HepG2 (cell line): ENCODE results near the gene HRG. TPM values are rescaled to one million over a fixed set of nuclear protein-coding genes. Genes with fewer than 3 reads are reported as not detected.
A peak's percentile ranks its signal among the peaks of the same experiment; 100 is the strongest.

Experiments used
- ATRX ChIP-seq: sonication (generic); formaldehyde crosslinking; IDR thresholded peaks from 2 replicates; pipeline ENCODE4 v1.4.0; 2020; ENCODE audit warnings: missing genetic modification reagents, borderline replicate concordance
- BCL6 ChIP-seq: IDR thresholded peaks from 2 replicates; pipeline ENCODE4 v1.6.1; 2016; ENCODE audit warnings: missing genetic modification reagents, missing compliant biosample characterization
- CBX5 ChIP-seq: sonication (generic); formaldehyde crosslinking; IDR thresholded peaks from 2 replicates; pipeline ENCODE4 v1.4.0; 2020; ENCODE audit warnings: missing genetic modification reagents, borderline replicate concordance
- GATA4 ChIP-seq: sonication (generic); IDR thresholded peaks from 2 replicates; pipeline ENCODE4 v1.6.1; 2016; ENCODE audit warnings: antibody characterized with exemption, low read depth, borderline replicate concordance
- IKZF4 ChIP-seq: sonication (generic); formaldehyde crosslinking; IDR thresholded peaks from 2 replicates; pipeline ENCODE4 v1.5.1; 2020; ENCODE audit warnings: borderline replicate concordance, mild to moderate bottlenecking, low read depth, missing genetic modification reagents; ENCODE audit errors: not compliant biosample characterization
- ISX ChIP-seq: sonication (generic); formaldehyde crosslinking; conservative IDR thresholded peaks from 2 replicates; pipeline ENCODE4 v1.5.0; 2020; ENCODE audit warnings: missing genetic modification reagents
- JDP2 ChIP-seq: sonication (generic); formaldehyde crosslinking; IDR thresholded peaks from 2 replicates; pipeline ENCODE4 v1.8.1; 2022; ENCODE audit warnings: missing genetic modification reagents, borderline replicate concordance
- KLF13 ChIP-seq: sonication (generic); formaldehyde crosslinking; IDR thresholded peaks from 2 replicates; pipeline ENCODE4 v1.4.0; 2020; ENCODE audit warnings: mild to moderate bottlenecking, missing genetic modification reagents
- MBD4 ChIP-seq: IDR thresholded peaks from 2 replicates; pipeline ENCODE4 v1.6.1; 2012; ENCODE audit warnings: low read length, inconsistent platforms, borderline replicate concordance
- MLXIP ChIP-seq: sonication (generic); formaldehyde crosslinking; IDR thresholded peaks from 2 replicates; pipeline ENCODE4 v1.9.0; 2021; ENCODE audit warnings: missing genetic modification reagents, borderline replicate concordance
- SAP130 ChIP-seq: IDR thresholded peaks from 2 replicates; pipeline ENCODE4 v1.6.1; 2016; ENCODE audit warnings: low read depth
- SCMH1 ChIP-seq: sonication (generic); formaldehyde crosslinking; IDR thresholded peaks from 2 replicates; pipeline ENCODE4 v1.9.0; 2021; ENCODE audit warnings: missing genetic modification reagents, mild to moderate bottlenecking, borderline replicate concordance
- STAG1 ChIP-seq: sonication (generic); formaldehyde crosslinking; IDR thresholded peaks from 2 replicates; pipeline ENCODE4 v1.4.0; 2020; ENCODE audit warnings: missing genetic modification reagents
- TCF12 ChIP-seq, 2 experiments: fragments of 450-650 bp in 1 of 2; sonication (generic) in 1 of 2; formaldehyde crosslinking in 1 of 2; IDR thresholded peaks; 2 replicates each; pipeline versions ENCODE4 v1.6.1 to v1.8.0; 2017 to 2022; ENCODE audit warnings: antibody characterized with exemption in 1 of 2, mild to moderate bottlenecking in 1 of 2, missing genetic modification reagents in 1 of 2, moderate library complexity in 1 of 2
- TFAP4 ChIP-seq: sonication (generic); IDR thresholded peaks from 2 replicates; pipeline ENCODE4 v1.6.1; 2016; ENCODE audit warnings: low read depth, borderline replicate concordance
- ZNF20 ChIP-seq: sonication (generic); formaldehyde crosslinking; IDR thresholded peaks from 2 replicates; pipeline ENCODE4 v1.4.0; 2020; ENCODE audit warnings: mild to moderate bottlenecking, moderate library complexity, missing genetic modification reagents
- ZNF337 ChIP-seq: sonication (generic); formaldehyde crosslinking; IDR thresholded peaks from 2 replicates; pipeline ENCODE4 v1.5.1; 2020; ENCODE audit warnings: missing genetic modification reagents, low read depth, mild to moderate bottlenecking, borderline replicate concordance
- polyA plus RNA-seq, 8 experiments: library from polyadenylated mRNA; depleted of rRNA in 3 of 8; stranded (reverse) in 7 of 8; unstranded in 1 of 8; fragments of >200 nt; fragmentation: Illumina TruSeq in 4 of 8; extraction: Trizol in 4 of 8; gene quantifications; 2 replicates each; pipeline versions ENCODE4 v1.2.1 to v1.2.3, GENCODE V29; 2011 to 2016; ENCODE audit warnings: low read depth in 4 of 8, missing spikeins in 1 of 8, mixed read lengths in 1 of 8; ENCODE audit not compliant: insufficient read depth in 1 of 8
- total RNA-seq, 5 experiments: library from RNA; depleted of rRNA; stranded (reverse); fragments of >200 nt; fragmentation: Illumina TruSeq; extraction: Trizol; gene quantifications; 2 replicates each; pipeline ENCODE4 v1.2.3, GENCODE V29; 2016; ENCODE audit warnings: low read depth in 1 of 5
- TF ChIP-seq, protein P1 (sequence below): sonication (generic); formaldehyde crosslinking; conservative IDR thresholded peaks from 2 replicates; pipeline ENCODE4 v1.5.0; 2020; ENCODE audit warnings: missing genetic modification reagents
- TF ChIP-seq, protein P2 (sequence below): IDR thresholded peaks from 2 replicates; pipeline ENCODE4 v1.6.1; 2012; ENCODE audit warnings: inconsistent platforms
- TF ChIP-seq, protein P3 (sequence below): sonication (generic); formaldehyde crosslinking; IDR thresholded peaks from 2 replicates; pipeline ENCODE4 v1.4.0; 2020; ENCODE audit warnings: missing genetic modification reagents, borderline replicate concordance

Gene HRG
- total and polyA plus RNA-seq, 2 of the 13 experiments (the other 11 are each of a cell fraction or from before 2014, with no cell fraction given), result 0.09 to 0.11 TPM

DNA sequence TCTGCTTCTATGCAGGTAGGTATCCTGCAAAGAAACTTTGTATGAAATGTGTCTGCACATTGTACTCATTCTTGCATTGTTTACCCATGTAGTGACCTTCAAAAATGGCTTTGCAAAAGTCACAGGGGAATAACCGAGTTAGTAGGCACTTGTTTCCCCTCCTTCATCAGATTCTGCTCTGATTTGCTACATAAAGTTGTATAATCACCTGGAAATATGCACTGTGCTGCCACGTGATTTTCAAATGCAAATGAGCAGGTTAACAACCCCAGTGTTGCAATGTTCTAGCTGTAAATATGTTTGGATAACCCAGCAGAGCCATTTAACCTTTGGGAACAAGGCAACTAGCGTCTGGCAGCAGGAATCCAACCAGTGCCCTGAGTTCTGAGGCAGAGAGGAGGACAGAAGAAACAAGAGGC, 51.2 kb downstream of the HRG start, which contains the start of gene KNG1 (continued):
- TF ChIP-seq MLXIP (CRISPR knock-in tag), result no peak
- TF ChIP-seq TFAP4, result peak; percentile 17; the same call in 1 of the 2 replicates
- TF ChIP-seq TCF12 (IDR thresholded peaks at IDR 0.05), result no peak
- TF ChIP-seq TCF12 (CRISPR knock-in tag; IDR thresholded peaks at IDR 0.05), result no peak
- no peak for TF ChIP-seq KLF13 (CRISPR knock-in tag)
- TF ChIP-seq, protein P1, sequence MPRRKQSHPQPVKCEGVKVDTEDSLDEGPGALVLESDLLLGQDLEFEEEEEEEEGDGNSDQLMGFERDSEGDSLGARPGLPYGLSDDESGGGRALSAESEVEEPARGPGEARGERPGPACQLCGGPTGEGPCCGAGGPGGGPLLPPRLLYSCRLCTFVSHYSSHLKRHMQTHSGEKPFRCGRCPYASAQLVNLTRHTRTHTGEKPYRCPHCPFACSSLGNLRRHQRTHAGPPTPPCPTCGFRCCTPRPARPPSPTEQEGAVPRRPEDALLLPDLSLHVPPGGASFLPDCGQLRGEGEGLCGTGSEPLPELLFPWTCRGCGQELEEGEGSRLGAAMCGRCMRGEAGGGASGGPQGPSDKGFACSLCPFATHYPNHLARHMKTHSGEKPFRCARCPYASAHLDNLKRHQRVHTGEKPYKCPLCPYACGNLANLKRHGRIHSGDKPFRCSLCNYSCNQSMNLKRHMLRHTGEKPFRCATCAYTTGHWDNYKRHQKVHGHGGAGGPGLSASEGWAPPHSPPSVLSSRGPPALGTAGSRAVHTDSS, result no peak
- TF ChIP-seq, protein P2, sequence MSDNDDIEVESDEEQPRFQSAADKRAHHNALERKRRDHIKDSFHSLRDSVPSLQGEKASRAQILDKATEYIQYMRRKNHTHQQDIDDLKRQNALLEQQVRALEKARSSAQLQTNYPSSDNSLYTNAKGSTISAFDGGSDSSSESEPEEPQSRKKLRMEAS, result no peak
- no peak for TF ChIP-seq STAG1 (CRISPR knock-in tag)
- no peak for TF ChIP-seq ZNF20 (CRISPR knock-in tag)
- no peak for TF ChIP-seq IKZF4 (CRISPR knock-in tag)
- TF ChIP-seq, protein P3, sequence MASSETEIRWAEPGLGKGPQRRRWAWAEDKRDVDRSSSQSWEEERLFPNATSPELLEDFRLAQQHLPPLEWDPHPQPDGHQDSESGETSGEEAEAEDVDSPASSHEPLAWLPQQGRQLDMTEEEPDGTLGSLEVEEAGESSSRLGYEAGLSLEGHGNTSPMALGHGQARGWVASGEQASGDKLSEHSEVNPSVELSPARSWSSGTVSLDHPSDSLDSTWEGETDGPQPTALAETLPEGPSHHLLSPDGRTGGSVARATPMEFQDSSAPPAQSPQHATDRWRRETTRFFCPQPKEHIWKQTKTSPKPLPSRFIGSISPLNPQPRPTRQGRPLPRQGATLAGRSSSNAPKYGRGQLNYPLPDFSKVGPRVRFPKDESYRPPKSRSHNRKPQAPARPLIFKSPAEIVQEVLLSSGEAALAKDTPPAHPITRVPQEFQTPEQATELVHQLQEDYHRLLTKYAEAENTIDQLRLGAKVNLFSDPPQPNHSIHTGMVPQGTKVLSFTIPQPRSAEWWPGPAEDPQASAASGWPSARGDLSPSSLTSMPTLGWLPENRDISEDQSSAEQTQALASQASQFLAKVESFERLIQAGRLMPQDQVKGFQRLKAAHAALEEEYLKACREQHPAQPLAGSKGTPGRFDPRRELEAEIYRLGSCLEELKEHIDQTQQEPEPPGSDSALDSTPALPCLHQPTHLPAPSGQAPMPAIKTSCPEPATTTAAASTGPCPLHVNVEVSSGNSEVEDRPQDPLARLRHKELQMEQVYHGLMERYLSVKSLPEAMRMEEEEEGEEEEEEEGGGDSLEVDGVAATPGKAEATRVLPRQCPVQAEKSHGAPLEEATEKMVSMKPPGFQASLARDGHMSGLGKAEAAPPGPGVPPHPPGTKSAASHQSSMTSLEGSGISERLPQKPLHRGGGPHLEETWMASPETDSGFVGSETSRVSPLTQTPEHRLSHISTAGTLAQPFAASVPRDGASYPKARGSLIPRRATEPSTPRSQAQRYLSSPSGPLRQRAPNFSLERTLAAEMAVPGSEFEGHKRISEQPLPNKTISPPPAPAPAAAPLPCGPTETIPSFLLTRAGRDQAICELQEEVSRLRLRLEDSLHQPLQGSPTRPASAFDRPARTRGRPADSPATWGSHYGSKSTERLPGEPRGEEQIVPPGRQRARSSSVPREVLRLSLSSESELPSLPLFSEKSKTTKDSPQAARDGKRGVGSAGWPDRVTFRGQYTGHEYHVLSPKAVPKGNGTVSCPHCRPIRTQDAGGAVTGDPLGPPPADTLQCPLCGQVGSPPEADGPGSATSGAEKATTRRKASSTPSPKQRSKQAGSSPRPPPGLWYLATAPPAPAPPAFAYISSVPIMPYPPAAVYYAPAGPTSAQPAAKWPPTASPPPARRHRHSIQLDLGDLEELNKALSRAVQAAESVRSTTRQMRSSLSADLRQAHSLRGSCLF (CRISPR knock-in tag), result no peak
- peak; percentile 30; the same call in 1 of the 2 replicates for TF ChIP-seq SAP130 (CRISPR knock-in tag)
- TF ChIP-seq ZNF337 (CRISPR knock-in tag), result no peak
- no peak for TF ChIP-seq GATA4
- no peak for TF ChIP-seq MBD4
- no peak for TF ChIP-seq SCMH1 (CRISPR knock-in tag)
- TF ChIP-seq CBX5 (CRISPR knock-in tag), result no peak
- TF ChIP-seq ISX (CRISPR knock-in tag), result no peak
- TF ChIP-seq JDP2 (CRISPR knock-in tag), result no peak
- TF ChIP-seq BCL6, result peak; percentile 29
- TF ChIP-seq ATRX (CRISPR knock-in tag), result no peak
